Smooth muscle cell (in vitro differentiated cells): ENCODE results near the gene PXN. TPM values are rescaled to one million over a fixed set of nuclear protein-coding genes. Genes with fewer than 3 reads are reported as not detected.

Source experiments
- DNase-seq: peaks from one replicate; lab custom pipeline; 2025; ENCODE audit not compliant: unreplicated experiment; lab: John Stamatoyannopoulos, UW
- H2AFZ ChIP-seq: fragments of 200-600 bp; sonication (generic); 2 replicates; pipeline ENCODE4 v1.6.0; 2016; ENCODE audit warnings: antibody characterized with exemption, low read depth, mild to moderate bottlenecking
- H3F3A ChIP-seq: fragments of 200-600 bp; sonication (generic); 2 replicates; pipeline ENCODE4 v1.6.0; 2017; ENCODE audit warnings: antibody characterized with exemption, low read depth
- H3K27ac ChIP-seq: fragments of 200-600 bp; sonication (generic); 2 replicates; pipeline ENCODE4 v1.5.1; 2016; ENCODE audit warnings: low read depth, mild to moderate bottlenecking
- H3K27me3 ChIP-seq: fragments of 200-600 bp; sonication (generic); 2 replicates; pipeline ENCODE4 v1.6.1; 2016; ENCODE audit warnings: low read depth, mild to moderate bottlenecking
- H3K36me3 ChIP-seq: fragments of 200-600 bp; sonication (generic); 2 replicates; pipeline ENCODE4 v1.5.1; 2016; ENCODE audit warnings: low read depth
- H3K4me1 ChIP-seq: fragments of 200-600 bp; sonication (generic); 2 replicates; pipeline ENCODE4 v1.5.1; 2016; ENCODE audit warnings: low read depth
- H3K4me2 ChIP-seq: fragments of 200-600 bp; sonication (generic); 2 replicates; pipeline ENCODE4 v1.6.0; 2016; ENCODE audit warnings: mild to moderate bottlenecking
- H3K4me3 ChIP-seq: fragments of 200-600 bp; sonication (generic); 2 replicates; pipeline ENCODE4 v1.5.1; 2016; ENCODE audit warnings: mild to moderate bottlenecking
- H3K79me2 ChIP-seq: fragments of 200-600 bp; sonication (generic); 2 replicates; pipeline ENCODE4 v1.6.0; 2016; ENCODE audit warnings: low read depth, mild to moderate bottlenecking
- H3K9ac ChIP-seq: fragments of 200-600 bp; sonication (generic); 2 replicates; pipeline ENCODE4 v1.6.0; 2016; ENCODE audit warnings: low read depth
- H3K9me3 ChIP-seq: fragments of 200-600 bp; sonication (generic); replicated peaks from 2 replicates; pipeline ENCODE4 v1.5.1; 2016; ENCODE audit warnings: low read depth
- H4K20me1 ChIP-seq: fragments of 200-600 bp; sonication (generic); 2 replicates; pipeline ENCODE4 v1.6.0; 2016; ENCODE audit warnings: low read depth
- WGBS: methylation state at CpG from one replicate; pipeline ENCODE4 v1.1.7; 2016; ENCODE audit warnings: low lambda C conversion rate; 5-methylcytosine and 5-hydroxymethylcytosine counted together
- polyA plus RNA-seq: library from polyadenylated mRNA; unstranded; fragments of >200 nt; fragmentation: Nextera tagmentation; extraction: Ambion mirVana; gene quantifications from 2 replicates; pipeline ENCODE4 v1.2.1, GENCODE V29; 2016
- total RNA-seq: library from RNA; depleted of rRNA; stranded (reverse); fragments of >200 nt; gene quantifications from 2 replicates; pipeline ENCODE4 v1.2.3, GENCODE V29; 2014
- TF ChIP-seq, protein P1 (sequence below): fragments of 200-600 bp; sonication (generic); IDR thresholded peaks from 2 replicates; pipeline ENCODE4 v1.5.1; 2017; ENCODE audit warnings: borderline replicate concordance, mild to moderate bottlenecking, antibody characterized with exemption; ENCODE audit not compliant: insufficient read depth, poor library complexity, severe bottlenecking

Gene PXN
- total and polyA plus RNA-seq, 2 experiments from 2014 or later: 17.2 to 27.0 TPM

DNA sequence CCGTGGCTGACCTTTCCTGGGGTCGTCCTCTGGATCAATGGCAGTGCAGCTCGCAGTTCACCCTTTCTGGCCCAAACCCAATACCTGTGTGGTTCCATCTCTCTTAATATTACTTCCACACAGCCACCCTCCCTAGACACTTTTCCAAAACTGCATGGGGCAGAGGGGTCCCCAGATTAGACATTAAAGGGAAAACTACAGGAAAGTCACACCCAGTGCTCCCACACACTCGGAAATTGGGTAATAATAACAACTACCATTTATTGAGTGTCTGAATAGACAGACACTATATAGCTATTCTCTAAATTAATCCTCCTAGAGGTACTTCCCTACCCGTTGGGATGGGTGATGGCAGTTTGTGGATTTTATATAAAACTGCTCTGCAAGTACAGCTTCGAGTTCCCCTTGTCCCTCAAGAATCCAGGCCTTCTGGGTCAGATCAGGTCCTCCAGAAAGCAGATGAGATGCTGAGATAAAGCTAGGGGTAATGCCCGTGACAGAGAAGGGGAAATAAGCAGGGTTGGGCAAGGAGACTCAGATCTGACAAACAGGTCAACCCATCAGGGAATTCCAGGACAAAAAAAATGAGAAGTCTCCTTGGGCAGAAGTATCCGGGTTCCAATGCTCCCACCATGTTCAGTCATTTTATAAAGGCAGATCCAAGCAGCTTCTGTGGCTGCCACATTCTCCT lies 795 bp upstream of the PXN start:
- peaks cover 9% of the 10 kb centered on the region for H3F3A ChIP-seq

GRCh38 chr12:120264904-120265472 lies 542 bp downstream of the PXN start:
- peaks cover 48% of the 10 kb centered on the region for H4K20me1 ChIP-seq
- H3K27ac ChIP-seq: peak overlapping the region; percentile 78
- no peak for DNase-seq
- peak overlapping the region; percentile 97 for H3K4me2 ChIP-seq
- TF ChIP-seq, protein P1, sequence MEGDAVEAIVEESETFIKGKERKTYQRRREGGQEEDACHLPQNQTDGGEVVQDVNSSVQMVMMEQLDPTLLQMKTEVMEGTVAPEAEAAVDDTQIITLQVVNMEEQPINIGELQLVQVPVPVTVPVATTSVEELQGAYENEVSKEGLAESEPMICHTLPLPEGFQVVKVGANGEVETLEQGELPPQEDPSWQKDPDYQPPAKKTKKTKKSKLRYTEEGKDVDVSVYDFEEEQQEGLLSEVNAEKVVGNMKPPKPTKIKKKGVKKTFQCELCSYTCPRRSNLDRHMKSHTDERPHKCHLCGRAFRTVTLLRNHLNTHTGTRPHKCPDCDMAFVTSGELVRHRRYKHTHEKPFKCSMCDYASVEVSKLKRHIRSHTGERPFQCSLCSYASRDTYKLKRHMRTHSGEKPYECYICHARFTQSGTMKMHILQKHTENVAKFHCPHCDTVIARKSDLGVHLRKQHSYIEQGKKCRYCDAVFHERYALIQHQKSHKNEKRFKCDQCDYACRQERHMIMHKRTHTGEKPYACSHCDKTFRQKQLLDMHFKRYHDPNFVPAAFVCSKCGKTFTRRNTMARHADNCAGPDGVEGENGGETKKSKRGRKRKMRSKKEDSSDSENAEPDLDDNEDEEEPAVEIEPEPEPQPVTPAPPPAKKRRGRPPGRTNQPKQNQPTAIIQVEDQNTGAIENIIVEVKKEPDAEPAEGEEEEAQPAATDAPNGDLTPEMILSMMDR: no peak
- peaks cover 54% of the 10 kb centered on the region for H3K79me2 ChIP-seq
- peak overlapping the region; percentile 97 for H3K4me3 ChIP-seq
- peaks cover 9% of the 10 kb centered on the region for H3F3A ChIP-seq
- peaks cover 28% of the 10 kb centered on the region for H3K4me1 ChIP-seq
- H3K27me3 ChIP-seq: no peaks in the 10 kb centered on the region
- no peaks in the 10 kb centered on the region for H3K36me3 ChIP-seq
- peak overlapping the region; percentile 92 for H3K9ac ChIP-seq
- no peaks in the 10 kb centered on the region for H3K9me3 ChIP-seq
- H2AFZ ChIP-seq: peak overlapping the region; percentile 62
- WGBS: 1% methylated on average over 17 of the region's 29 CpGs

More for the DNA sequence above, 795 bp upstream of the PXN start:
- H2AFZ ChIP-seq: no peak overlapping the region
- TF ChIP-seq, protein P1: no peak
- H4K20me1 ChIP-seq: peaks cover 34% of the 10 kb centered on the region
- H3K9me3 ChIP-seq: no peaks in the 10 kb centered on the region
- no peak overlapping the region for H3K9ac ChIP-seq
- H3K4me1 ChIP-seq: peaks cover 28% of the 10 kb centered on the region
- no peak for DNase-seq
- no peak overlapping the region for H3K4me3 ChIP-seq
- WGBS: 86% methylated on average over 8 of the region's 8 CpGs
- no peak overlapping the region for H3K27ac ChIP-seq
- peaks cover 40% of the 10 kb centered on the region for H3K79me2 ChIP-seq
- H3K4me2 ChIP-seq: no peak overlapping the region
- no peaks in the 10 kb centered on the region for H3K27me3 ChIP-seq
- H3K36me3 ChIP-seq: no peaks in the 10 kb centered on the region

- 26% methylated on average over 15 of the region's 15 CpGs for WGBS
- H3K79me2 ChIP-seq: peaks cover 61% of the 10 kb centered on the region
Observed at GRCh38 chr12:120264086-120264903, 1.2 kb downstream of the PXN start.

More at GRCh38 chr12:120264086-120264903, 1.2 kb downstream of the PXN start:
- Histone ChIP-seq H3K9ac (peak overlapping the region; percentile 92), H2AFZ (no peak overlapping the region), H3K27me3 (no peaks in the 10 kb centered on the region), H3F3A (peaks cover 9% of the 10 kb centered on the region), H3K4me3 (peak overlapping the region; percentile 97), H3K9me3 (no peaks in the 10 kb centered on the region), H3K36me3 (no peaks in the 10 kb centered on the region), H3K4me1 (peaks cover 28% of the 10 kb centered on the region), H3K4me2 (peak overlapping the region; percentile 97), H3K27ac (peak overlapping the region; percentile 78), H4K20me1 (peaks cover 55% of the 10 kb centered on the region)
- DNase-seq: no peak
- TF ChIP-seq, protein P1: no peak
